ENCODE data around the gene MCTP1. TPM values are rescaled to one million over a fixed set of nuclear protein-coding genes. Genes with fewer than 3 reads are reported as not detected.

MCTP1 gene
- total RNA-seq, 1 experiment from 2014 or later: 48.2 TPM

DNA sequence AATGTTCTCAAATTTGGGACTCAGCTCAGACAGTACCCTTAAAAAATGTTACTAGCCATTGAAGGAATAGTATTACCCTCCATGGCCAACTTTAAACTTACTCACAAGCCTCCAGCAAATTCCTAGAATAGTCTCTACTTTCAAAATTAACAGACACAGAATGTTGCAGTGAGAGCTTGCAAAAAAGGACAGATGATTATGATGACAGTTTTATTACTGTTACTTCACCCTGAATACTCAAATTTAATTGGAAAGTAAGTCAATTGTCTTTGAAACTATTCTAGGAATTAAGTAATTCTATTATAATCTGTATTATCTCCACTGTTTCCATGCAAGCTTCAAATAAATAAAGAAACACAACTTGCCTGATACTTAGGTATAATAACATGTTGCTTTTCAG is 378.1 kb downstream of the MCTP1 start:
- DNase-seq (ENCODE audit: low read depth, low spot score): no peak
- in situ Hi-C loops (cut with HindIII; ENCODE audit: low pct_unique_long_range_greater_than_20kb, low sequenced_read_pairs): no loop called here

DNA sequence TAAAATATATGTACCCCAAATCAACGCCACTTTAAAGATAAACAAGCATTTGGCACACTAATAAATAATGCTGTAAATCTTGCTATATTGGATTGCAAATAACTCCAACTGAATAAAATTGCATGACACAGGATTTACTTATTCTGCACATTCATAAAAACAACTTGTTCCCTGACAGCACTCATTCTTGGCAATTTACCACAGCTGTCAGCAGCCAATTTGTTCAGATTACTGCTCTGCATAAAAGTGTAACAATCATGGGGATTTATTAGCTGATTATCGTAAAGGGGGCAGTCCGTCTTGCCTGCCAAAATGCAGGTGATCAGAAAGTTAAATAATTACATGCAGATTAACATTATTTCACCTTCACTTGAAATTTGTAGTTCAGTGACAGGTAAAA is 381.2 kb downstream of the MCTP1 start:
- no peak for DNase-seq (ENCODE audit: low read depth, low spot score)
- in situ Hi-C loops (cut with HindIII; ENCODE audit: low pct_unique_long_range_greater_than_20kb, low sequenced_read_pairs): no loop called here

DNA sequence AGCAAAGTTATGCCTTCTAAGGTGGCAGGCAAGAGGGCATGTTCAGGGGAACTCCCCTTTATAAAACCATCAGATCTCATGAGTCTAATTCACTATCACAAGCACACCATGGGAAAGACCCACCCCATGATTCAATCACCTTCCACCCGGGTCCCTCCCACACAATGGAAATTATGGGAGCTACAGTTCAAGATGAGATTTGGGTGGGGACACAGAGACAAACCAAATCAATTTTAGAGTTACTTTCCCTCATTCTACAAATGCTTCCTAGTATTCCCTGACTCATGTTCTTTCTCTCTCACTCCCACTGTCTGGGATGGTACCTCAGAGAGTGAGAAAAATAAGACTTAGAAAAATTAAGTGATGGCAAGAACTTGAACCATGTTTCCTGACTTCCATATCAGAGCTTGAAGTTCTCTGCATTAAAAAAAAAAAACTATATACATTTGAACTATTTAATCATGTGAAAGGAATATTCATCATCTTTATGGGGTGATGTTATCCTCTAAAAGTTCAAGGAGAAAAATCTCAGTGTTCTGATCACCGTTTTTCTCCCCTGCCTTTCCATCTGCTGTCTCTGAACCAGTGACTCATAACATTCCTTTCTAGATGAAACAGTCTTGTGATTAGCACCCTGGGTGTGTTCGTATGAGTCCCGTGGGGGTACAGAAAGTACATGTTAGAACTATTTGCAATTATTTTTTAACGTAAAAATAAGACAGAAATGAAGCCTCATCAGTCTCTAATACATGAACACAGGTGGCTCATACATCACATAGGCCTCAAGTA is 383.5 kb downstream of the MCTP1 start:
- DNase-seq (ENCODE audit: low read depth, low spot score): peak; percentile 24
- in situ Hi-C loops (cut with HindIII; ENCODE audit: low pct_unique_long_range_greater_than_20kb, low sequenced_read_pairs): no loop called here

DNA sequence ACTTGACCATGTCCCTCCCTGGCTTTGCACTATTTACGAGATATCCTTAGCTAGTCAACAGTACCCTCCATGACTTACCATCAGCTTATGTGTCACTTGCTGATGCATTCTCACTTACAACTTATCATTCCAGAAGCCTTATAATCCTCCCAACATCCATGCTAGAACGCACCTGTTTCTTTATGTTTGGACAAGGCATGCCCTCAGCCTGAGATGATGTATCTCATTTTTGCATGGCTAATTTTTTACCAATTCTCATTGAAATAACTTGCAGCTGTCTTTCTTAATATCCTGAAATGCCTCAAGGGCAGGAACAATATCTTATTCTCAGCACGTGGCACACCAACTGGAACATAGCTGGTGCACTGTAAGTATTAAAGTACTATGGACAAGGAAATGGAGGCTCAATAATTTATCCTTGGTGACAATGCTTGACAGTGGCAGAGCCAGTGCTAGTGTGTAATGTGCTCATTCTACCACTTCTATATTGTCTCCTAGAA is 384.8 kb downstream of the MCTP1 start:
- no peak for DNase-seq (ENCODE audit: low read depth, low spot score)
- in situ Hi-C loops (cut with HindIII; ENCODE audit: low pct_unique_long_range_greater_than_20kb, low sequenced_read_pairs): no loop called here

DNA sequence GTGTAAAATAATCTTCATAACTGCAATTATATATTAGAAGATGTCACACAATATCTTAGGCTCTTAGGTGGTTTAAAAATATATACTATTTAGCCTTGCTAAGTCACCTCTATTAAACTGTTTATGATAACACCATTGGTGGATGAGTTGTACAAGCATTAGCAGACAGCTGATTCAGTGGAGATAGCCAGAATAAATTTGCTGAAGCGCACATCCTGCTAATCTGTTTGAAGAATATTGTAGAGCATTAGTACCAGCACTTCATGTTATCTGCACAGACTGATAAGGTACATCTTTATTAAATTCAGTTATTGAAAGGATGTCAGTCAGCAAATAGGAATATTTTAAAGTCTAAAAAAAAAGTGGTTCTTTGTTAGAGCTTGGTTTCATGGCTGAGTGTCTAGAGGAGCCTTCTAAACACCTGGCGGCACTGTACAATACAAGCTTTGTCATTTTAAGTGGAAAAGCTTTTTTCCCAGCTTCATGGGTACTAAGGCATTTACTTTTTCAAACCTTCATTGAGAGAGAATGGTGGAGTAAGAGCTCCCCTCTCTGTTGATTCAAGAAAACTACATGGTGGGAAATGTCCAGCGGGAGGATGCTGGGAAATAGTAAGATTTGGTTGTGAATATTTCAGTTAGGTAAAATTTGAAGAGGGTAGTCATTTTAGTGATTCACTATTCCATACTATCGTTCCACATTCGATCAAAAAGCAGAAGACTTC is 391.3 kb downstream of the MCTP1 start:
- in situ Hi-C loops (cut with HindIII; ENCODE audit: low pct_unique_long_range_greater_than_20kb, low sequenced_read_pairs): no loop called here
- peak; percentile 56 for DNase-seq (ENCODE audit: low read depth, low spot score)

DNA sequence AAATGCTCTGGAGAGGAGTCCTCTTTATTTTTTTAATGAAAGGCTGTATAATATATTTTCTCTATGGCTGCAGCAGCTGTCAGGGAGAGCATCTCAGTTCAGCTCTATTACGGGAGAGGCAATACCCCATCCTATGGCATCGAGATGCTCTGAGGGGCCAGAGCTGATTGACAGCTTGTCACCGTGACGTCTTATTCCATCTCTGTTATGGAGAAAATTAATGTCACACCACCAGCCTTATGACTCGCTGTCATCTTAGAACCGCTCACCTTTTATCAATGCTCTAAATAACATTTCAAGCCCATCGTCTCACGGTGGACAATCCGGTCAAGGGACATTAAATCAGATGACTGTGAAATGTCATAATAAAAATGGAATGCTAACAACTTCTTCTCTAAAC is 392.9 kb downstream of the MCTP1 start:
- in situ Hi-C loops (cut with HindIII; ENCODE audit: low pct_unique_long_range_greater_than_20kb, low sequenced_read_pairs): no loop called here
- no peak for DNase-seq (ENCODE audit: low read depth, low spot score)

DNA sequence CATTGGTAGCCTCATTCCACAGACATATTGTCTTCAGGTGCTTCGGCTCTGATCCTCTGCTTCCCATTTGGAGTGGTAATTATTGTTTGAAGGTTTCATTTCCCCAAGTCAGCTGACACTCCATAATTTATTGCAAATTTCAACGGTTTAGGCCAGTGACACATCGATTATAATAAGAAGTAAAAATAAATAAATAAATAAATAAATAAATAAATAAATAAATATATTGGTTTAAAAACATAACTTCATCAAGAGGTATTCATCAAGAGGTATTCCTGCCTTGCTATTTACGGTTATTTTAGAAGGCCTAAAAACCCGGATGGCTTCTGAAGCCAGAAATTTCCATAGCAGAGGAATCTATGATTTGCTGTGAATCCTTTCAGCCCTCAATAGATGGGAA is 393.3 kb downstream of the MCTP1 start:
- no peak for DNase-seq (ENCODE audit: low read depth, low spot score)
- in situ Hi-C loops (cut with HindIII; ENCODE audit: low pct_unique_long_range_greater_than_20kb, low sequenced_read_pairs): no loop called here

DNA sequence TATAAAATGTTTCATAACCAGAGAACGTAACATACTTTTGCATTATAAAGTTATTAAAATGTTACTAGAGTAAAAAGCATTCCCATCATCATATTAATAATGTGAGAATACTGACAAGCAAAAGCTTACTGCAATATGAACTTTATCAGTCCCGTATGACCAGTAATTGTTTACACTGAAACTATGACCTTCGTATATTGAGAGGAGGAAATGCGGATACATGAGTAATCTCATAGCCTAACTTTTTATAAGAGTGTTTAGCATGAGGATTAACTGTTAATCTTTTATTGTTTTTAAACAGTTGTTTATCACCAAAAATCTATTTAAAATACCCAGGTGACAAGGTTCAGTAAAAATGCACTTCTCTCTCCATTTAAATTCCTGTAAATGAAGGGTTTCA is 394.0 kb downstream of the MCTP1 start:
- in situ Hi-C loops (cut with HindIII; ENCODE audit: low pct_unique_long_range_greater_than_20kb, low sequenced_read_pairs): no loop called here
- DNase-seq (ENCODE audit: low read depth, low spot score): no peak

DNA sequence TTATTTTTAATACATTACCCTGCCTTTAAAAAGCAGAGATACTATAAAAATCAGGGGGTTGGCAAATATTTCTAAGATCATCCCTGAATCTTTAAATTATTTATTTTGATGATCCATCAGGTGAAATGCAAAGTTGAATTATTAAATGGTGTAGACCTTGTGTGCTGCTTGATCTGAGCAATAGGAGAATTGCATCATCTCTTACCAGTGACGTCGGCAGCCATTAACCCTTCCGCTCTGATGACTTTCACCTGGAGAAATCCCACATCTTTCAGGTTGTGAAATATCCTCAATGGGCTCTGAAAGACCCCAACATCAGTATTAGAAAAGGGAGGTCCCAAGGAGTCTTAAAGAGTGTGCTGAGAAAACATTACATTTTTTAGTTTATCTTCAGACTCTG is 396.2 kb downstream of the MCTP1 start:
- no peak for DNase-seq (ENCODE audit: low read depth, low spot score)
- in situ Hi-C loops (cut with HindIII; ENCODE audit: low pct_unique_long_range_greater_than_20kb, low sequenced_read_pairs): no loop called here

DNA sequence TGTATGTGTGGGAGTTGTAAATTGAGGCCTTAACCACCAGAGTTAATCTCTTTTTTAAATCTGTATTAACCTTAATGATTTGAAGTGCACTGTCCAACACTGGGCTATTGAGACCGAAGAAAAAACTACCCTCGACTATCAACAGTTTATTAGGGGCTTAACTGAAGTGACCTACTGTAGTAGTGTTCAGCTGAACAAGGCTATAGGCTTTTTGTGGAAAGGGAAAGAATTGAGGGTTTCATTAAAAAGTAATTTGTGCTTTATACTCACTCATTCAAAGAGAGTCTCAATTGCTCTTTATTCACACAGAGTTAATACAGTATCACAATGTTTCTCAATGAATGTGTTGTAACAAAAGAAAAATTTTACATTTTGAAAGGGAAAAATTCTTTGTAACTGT is 399.0 kb downstream of the MCTP1 start:
- in situ Hi-C loops (cut with HindIII; ENCODE audit: low pct_unique_long_range_greater_than_20kb, low sequenced_read_pairs): no loop called here

DNA sequence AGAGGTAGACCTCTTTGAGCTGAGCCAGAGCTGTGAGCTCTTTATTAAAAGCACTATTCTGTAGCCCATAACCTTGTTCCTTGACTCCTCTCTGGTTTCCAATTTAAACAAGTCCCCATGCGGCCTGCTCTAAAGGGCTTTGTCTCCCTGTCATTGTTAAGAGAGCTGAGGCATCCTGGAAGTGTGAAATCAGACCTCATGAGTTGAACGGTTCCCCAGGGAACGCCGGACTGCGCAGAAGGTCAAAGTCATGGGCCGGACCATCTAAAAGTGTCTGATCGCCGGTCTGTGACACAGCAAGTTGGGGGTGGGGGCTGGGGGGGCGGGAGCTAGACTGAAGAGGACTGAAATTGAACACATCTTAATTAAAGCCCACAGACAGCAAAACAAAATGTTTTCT is 400.6 kb downstream of the MCTP1 start:
- DNase-seq (ENCODE audit: low read depth, low spot score): peak; percentile 76
- in situ Hi-C loops (cut with HindIII; ENCODE audit: low pct_unique_long_range_greater_than_20kb, low sequenced_read_pairs): no loop called here

More for the DNA sequence above, 399.0 kb downstream of the MCTP1 start:
- DNase-seq (ENCODE audit: low read depth, low spot score): peak; percentile 47

DNA sequence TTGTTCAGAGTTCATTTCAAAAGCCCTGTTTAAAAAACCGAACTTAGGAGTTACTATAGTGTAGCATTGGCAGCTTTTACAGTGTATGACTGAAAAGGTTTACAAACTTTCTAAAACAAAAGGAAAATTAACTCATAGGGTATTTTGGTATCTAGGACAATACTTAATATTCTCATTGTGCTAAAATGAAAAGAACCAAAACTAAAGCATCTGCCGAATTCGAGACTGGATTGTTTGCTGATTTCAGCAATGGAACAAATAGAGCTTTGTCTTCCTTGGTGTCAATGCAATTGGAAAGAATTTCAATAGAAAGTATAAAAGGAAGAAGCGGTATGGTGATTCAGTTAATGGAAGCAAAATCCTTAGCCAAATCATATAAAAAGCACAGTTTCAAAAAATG is 412.4 kb downstream of the MCTP1 start:
- in situ Hi-C loops (cut with HindIII; ENCODE audit: low pct_unique_long_range_greater_than_20kb, low sequenced_read_pairs): no loop called here
- DNase-seq (ENCODE audit: low read depth, low spot score): peak; percentile 4

DNA sequence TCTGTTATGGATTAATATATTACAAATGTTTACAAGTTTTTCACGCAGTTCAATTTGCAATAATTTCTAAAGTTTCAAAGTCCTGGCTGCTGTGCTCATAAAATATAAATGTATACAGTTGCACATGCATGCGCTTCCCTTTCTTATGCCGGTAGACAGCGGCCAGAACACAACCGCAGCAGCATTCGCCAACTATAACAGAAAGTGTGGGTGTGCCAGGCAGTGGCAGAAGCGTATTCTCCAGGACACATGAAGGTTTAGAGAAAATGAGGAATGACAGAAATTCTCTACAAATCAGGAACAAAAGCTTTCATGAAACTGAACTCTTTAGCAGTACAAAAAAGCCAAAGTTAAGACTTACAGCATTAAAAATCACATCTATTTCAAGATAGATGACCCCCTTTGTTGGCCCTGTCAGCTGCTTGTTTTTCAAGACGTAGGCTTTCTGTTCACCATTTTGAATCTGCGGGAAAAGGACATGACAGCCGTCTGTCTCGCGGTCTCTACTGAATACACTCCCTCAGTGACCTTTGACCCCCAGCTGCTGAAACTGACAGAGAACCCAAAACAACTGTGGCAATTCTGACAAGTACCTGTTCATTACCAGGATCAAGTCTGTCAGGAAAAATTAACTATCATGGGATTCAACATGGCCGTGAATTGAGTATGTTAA is 414.2 kb downstream of the MCTP1 start:
- in situ Hi-C loops (cut with HindIII; ENCODE audit: low pct_unique_long_range_greater_than_20kb, low sequenced_read_pairs): no loop called here
- no peak for DNase-seq (ENCODE audit: low read depth, low spot score)

DNA sequence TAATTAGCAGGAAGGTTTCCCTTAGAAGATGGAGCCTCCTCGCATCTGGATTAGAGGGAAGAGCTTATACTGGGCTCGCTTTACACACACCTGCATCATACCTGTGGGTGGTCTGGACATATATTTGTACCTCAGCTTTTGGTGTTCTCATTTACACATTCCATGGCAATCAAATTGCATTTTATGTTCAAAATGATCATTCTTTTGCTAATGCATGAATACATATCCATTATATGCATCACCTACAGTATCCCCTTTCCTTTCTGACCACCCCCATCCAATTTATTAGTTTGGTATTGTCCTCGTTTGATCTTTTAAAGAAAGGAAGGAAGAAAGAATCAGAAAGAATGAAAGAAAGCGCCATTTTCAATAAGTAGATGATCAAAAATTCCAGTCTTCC is 415.0 kb downstream of the MCTP1 start:
- no peak for DNase-seq (ENCODE audit: low read depth, low spot score)
- in situ Hi-C loops (cut with HindIII; ENCODE audit: low pct_unique_long_range_greater_than_20kb, low sequenced_read_pairs): no loop called here

DNA sequence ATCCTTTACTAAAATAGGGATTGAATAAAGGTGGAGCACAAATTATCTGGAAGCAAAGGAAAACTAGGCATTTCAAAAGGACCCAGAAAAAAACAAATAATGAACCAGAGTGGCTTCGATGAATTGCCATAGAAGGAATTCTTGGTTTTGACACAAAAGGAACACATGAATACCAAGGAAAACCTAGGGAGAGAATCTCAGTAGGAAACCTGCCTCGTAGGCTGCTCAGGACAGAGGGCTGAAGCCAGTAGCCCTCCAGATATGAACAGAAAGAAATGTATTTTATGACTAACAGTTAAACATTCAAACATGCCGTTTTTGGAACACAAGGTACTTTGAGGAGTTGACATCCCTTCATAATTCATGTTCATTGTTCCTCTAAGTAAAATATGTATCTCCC is 420.9 kb downstream of the MCTP1 start:
- in situ Hi-C loops (cut with HindIII; ENCODE audit: low pct_unique_long_range_greater_than_20kb, low sequenced_read_pairs): no loop called here
- DNase-seq (ENCODE audit: low read depth, low spot score): no peak

DNA sequence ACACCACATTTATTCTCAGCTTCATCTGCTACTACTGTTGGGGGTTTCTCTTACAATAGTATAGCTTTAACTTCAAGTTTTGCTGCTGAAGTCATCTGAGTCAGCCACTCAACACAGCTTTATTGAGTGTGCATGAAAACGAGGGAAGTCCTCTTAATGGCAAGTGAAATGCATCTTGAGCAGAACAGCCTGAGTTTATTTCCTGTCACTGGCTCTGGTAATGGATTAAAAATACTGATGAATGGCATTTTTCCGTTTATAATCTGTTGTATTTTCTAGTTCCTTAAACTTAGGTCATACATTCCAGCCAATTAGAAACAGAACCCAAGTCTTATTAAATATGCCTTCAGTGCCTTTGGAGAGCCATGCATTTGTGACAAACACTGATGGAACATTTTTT is 427.8 kb downstream of the MCTP1 start:
- in situ Hi-C loops (cut with HindIII; ENCODE audit: low pct_unique_long_range_greater_than_20kb, low sequenced_read_pairs): no loop called here

DNA sequence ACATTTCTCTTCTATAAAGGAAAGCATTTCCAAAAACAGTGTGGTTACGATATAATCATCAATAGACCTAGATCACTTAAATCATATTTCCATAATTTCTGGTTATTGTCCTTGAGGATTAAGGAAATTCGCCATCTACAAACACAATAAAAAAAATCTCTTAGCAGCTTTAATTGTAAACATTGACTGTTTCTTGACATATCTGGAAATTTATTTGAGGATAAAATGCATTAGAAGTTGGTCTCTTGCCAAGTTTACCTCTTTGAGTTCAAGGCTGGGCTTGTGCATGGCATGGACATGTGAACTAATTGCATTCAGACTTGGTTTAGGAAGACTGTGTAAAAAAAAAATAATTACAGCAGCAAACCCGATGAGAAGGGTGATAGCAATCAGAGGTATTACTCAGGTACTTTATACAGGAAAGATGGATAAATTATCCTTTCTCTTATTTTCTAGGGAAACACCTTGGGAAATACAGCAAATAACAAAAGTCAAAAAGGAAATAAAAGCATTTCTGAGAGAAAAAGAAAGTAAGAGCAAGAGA is 428.6 kb downstream of the MCTP1 start:
- in situ Hi-C loops (cut with HindIII; ENCODE audit: low pct_unique_long_range_greater_than_20kb, low sequenced_read_pairs): no loop called here
- no peak for DNase-seq (ENCODE audit: low read depth, low spot score)

More for the DNA sequence above, 427.8 kb downstream of the MCTP1 start:
- DNase-seq (ENCODE audit: low read depth, low spot score): no peak

DNA sequence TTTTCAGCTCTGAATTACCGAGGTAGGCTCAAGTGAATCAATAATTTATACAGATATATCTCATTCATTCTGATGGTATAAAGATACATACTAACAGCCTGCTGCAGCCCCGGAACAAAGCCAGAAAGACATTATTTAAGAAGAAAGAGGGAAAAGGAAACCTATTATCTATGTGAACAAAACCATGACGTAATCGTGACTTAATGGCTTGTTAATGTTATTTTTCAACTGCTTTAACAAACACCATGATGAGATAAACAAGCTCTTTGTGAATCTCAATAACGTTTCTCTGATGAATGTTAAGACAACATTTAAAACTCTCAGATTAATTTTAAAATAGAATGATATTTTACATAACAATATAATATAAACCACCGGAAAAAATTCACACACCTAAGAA is 429.4 kb downstream of the MCTP1 start:
- no peak for DNase-seq (ENCODE audit: low read depth, low spot score)
- in situ Hi-C loops (cut with HindIII; ENCODE audit: low pct_unique_long_range_greater_than_20kb, low sequenced_read_pairs): no loop called here

Measured in SK-MEL-5 (cell line).